ENCODE data around the gene TAMM41.
"Not testable (repeated sequence)": the region's sequence is repeated elsewhere in the genome, so short reads cannot be mapped to it uniquely, and the experiment has no call there.

TAMM41 gene

GRCh38 chr3:11846281-11847266 is at the start of gene TAMM41:
Gene TAMM41 (minus strand): TSS chr3:11846885. CDS start chr3:11846636, 249 bp downstream.
- H3K9me3 ChIP-seq: no peaks in the 10 kb centered on the region
- no peaks in the 10 kb centered on the region for H4K20me1 ChIP-seq
- peak within 1 kb of the TSS; percentile 72 for H3K27ac ChIP-seq
- no peak for TF ChIP-seq Cebpa-rat (IDR thresholded peaks at IDR 0.05)
- peaks cover 17% of the 10 kb centered on the region for H3K4me1 ChIP-seq
- H3K4me3 ChIP-seq: peak within 1 kb of the TSS; percentile 81
- peak within 1 kb of the TSS; percentile 84 for H3K4me2 ChIP-seq
- H3K9ac ChIP-seq: peak within 1 kb of the TSS; percentile 87
- H3K27me3 ChIP-seq: peaks cover 14% of the 10 kb centered on the region; the same call in 1 of the 2 replicates
- H3K36me3 ChIP-seq: peaks cover 25% of the 10 kb centered on the region

- Histone ChIP-seq H3K4me2 (no peak overlapping the region), H3K27ac (no peak overlapping the region), H3K9me3 (no peaks in the 10 kb centered on the region), H3K27me3 (no peaks in the 10 kb centered on the region), H4K20me1 (no peaks in the 10 kb centered on the region), H3K36me3 (no peaks in the 10 kb centered on the region), H3K4me3 (no peak overlapping the region), H3K4me1 (no peaks in the 10 kb centered on the region), H3K9ac (no peak overlapping the region)
- TF ChIP-seq Cebpa-rat (IDR thresholded peaks at IDR 0.05): no peak
Observed at GRCh38 chr3:11878837-11879236, 32.2 kb upstream of the TAMM41 start.

DNA sequence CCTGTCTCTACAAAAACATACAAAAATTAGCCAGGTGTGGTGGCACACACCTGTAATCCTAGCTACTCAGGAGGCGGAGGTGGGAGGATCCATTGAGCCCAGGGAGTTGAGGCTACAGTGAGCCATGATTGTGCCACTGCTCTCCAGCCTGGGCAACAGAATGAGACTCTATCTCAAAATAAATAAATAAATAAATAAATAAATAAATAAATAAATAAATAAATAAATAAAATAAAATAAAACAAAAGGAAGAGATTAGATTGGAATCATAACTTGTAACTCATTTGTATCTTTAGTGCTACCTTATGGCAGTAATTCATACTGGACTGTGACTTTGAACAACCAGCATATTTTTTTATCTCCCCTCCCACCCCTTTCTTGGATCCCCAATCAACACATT is 28.0 kb upstream of the TAMM41 start:
- H3K27ac ChIP-seq, H4K20me1 ChIP-seq, H3K4me2 ChIP-seq, H3K9ac ChIP-seq, H3K4me1 ChIP-seq, H3K36me3 ChIP-seq, H3K27me3 ChIP-seq, H3K9me3 ChIP-seq, H3K4me3 ChIP-seq: not testable (repeated sequence)

- not testable (repeated sequence) for H3K27ac ChIP-seq, H3K4me3 ChIP-seq, H3K9me3 ChIP-seq, H3K9ac ChIP-seq, H3K4me2 ChIP-seq, H3K4me1 ChIP-seq, H3K27me3 ChIP-seq, H3K36me3 ChIP-seq, H4K20me1 ChIP-seq
Observed at GRCh38 chr3:11863739-11864138, 17.1 kb upstream of the TAMM41 start.

DNA sequence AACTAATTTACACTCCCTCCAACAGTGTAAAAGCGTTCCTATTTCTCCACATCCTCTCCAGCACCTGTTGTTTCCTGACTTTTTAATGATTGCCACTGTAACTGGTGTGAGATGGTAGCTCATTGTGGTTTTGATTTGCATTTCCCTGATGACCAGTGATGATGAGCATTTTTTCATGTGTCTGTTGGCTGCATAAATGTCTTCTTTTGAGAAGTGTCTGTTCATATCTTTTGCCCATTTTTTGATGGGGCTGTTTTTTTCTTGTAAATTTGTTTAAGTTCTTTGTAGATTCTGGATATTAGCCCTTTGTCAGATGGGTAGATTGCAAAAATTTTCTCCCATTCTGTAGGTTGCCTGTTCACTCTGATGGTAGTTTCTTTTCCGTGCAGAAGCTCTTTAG is 15.9 kb upstream of the TAMM41 start:
- H3K27me3 ChIP-seq, H3K9ac ChIP-seq, H3K4me2 ChIP-seq, H3K4me3 ChIP-seq, H3K36me3 ChIP-seq, H4K20me1 ChIP-seq, H3K9me3 ChIP-seq, H3K4me1 ChIP-seq, H3K27ac ChIP-seq: not testable (repeated sequence)

DNA sequence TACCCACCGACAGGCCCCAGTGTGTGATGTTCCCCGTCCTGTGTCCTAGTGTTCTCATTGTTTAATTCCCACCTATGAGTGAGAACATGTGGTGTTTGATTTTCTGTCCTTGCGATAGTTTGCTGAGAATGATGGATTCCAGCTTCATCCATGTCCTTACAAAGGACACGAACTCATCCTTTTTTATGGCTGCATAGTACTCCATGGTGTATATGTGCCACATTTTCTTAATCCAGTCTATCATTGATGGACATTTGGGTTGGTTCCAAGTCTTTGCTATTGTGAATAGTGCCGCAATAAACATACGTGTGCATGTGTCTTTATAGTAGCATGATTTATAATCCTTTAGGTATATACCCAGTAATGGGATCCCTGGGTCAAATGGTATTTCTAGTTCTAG is 15.5 kb upstream of the TAMM41 start:
- H3K36me3 ChIP-seq, H3K4me3 ChIP-seq, H4K20me1 ChIP-seq, H3K4me2 ChIP-seq, H3K9ac ChIP-seq, H3K9me3 ChIP-seq, H3K27me3 ChIP-seq, H3K4me1 ChIP-seq, H3K27ac ChIP-seq: not testable (repeated sequence)

- not testable (repeated sequence) for H4K20me1 ChIP-seq, H3K4me2 ChIP-seq, H3K36me3 ChIP-seq, H3K27me3 ChIP-seq, H3K4me3 ChIP-seq, H3K27ac ChIP-seq, H3K9ac ChIP-seq, H3K4me1 ChIP-seq
- peaks cover 15% of the 10 kb centered on the region; the same call in 1 of the 2 replicates for H3K9me3 ChIP-seq
Observed at GRCh38 chr3:11860213-11860612, 13.5 kb upstream of the TAMM41 start.

DNA sequence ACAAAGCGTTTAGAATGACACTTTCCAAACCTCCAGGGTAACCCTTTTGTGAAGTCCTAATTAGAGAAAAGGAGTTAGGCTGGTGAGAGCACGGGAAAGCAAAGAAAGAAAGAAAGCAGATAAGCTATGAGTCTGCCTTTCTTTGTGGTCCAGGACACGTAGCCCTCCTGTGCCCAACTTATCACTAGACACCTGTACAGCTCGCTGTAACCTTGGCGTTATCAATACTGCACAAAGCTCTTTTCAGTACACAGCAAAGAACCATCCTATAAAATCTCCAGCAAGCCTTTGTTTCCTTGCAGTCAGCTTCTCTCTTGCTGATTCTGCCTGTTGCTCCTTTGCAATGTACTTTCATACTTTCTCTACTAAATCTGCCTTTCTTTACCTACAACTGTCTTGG is 6.8 kb upstream of the TAMM41 start:
- no peak overlapping the region for H3K9ac ChIP-seq
- H3K27me3 ChIP-seq: no peaks in the 10 kb centered on the region
- no peak for TF ChIP-seq Cebpa-rat (IDR thresholded peaks at IDR 0.05)
- H3K4me3 ChIP-seq: no peak overlapping the region
- no peaks in the 10 kb centered on the region for H4K20me1 ChIP-seq
- H3K9me3 ChIP-seq: peaks cover 11% of the 10 kb centered on the region; the same call in 1 of the 2 replicates
- no peaks in the 10 kb centered on the region for H3K36me3 ChIP-seq
- H3K4me1 ChIP-seq: no peaks in the 10 kb centered on the region
- no peak overlapping the region for H3K4me2 ChIP-seq
- no peak overlapping the region for H3K27ac ChIP-seq

GRCh38 chr3:11850003-11850402 is 3.3 kb upstream of the TAMM41 start:
- H3K4me2 ChIP-seq: no peak overlapping the region
- H3K36me3 ChIP-seq: no peaks in the 10 kb centered on the region
- H3K9me3 ChIP-seq: 0 out of 2 replicates have a peak, but pooled peaks cover 3% of the 10 kb centered on the region
- no peak overlapping the region for H3K27ac ChIP-seq
- no peak overlapping the region for H3K4me3 ChIP-seq
- H4K20me1 ChIP-seq: no peaks in the 10 kb centered on the region
- no peak overlapping the region for H3K9ac ChIP-seq
- no peak for TF ChIP-seq Cebpa-rat (IDR thresholded peaks at IDR 0.05)
- peaks cover 14% of the 10 kb centered on the region for H3K4me1 ChIP-seq
- peaks cover 14% of the 10 kb centered on the region; the same call in 1 of the 2 replicates for H3K27me3 ChIP-seq

DNA sequence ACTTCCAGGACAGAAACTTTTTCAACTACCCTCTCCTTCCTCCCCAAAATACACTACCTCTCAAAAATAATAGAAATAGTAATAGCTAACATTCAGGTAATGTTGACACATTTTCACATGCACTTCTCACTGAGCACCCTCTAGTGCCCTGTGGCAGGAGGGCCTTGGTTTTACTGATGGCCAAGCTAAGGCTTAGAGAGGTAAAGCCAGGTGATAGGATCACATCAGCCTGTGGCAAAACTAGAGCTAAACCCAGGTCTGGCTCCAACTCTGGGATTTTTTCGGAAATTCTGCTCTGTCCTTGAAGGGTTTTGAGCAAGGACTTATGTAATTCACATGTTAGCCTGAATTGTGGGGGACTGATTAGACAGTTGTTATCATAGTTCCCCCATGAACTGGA is 922 bp upstream of the TAMM41 start:
- Histone ChIP-seq H3K4me3 (no peak overlapping the region), H3K4me1 (peaks cover 17% of the 10 kb centered on the region), H3K9me3 (no peaks in the 10 kb centered on the region), H4K20me1 (no peaks in the 10 kb centered on the region), H3K27ac (no peak overlapping the region), H3K4me2 (no peak overlapping the region), H3K27me3 (peaks cover 14% of the 10 kb centered on the region; the same call in 1 of the 2 replicates), H3K36me3 (peaks cover 15% of the 10 kb centered on the region), H3K9ac (no peak overlapping the region)
- TF ChIP-seq Cebpa-rat (IDR thresholded peaks at IDR 0.05): no peak
